ENCODE measurements around the gene MMADHC.

Gene MMADHC

DNA sequence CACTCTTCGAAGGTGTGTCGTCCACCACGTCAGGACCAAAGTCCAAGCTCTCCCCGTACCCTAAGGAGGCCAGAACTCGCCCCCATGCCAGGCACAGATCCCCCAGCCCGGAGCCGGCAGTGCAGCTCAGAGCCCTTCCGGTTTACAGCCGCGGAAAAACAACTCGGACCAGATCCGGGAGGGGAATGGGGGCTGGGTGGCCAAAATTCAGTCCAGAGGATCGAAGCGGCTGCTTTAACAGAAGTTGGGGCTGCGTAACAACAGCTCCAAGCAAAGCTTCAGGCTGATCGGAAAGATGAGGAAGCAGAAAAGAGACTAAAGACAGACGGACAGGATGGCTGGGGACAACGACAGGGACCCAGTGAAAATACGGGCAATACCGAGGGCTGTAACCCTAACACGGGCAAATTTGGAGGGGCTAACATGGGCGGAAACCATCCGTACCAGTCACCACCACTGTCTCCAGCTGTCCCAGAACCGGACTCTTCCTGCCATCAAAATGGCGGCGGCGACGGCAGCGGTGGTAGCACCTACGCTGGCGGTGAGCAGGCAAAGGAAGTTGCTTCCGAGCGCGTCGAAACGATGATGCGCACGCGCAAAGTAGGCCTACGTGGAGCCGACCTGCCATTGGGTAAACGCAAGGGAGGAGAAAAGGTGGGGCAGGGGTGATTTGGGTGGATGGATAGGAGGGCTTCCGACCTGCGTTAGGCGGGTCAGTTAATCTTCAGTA is at the start of gene MMADHC:
TSS of gene MMADHC (minus strand) at position 556 of the 730 bp plus-strand sequence. CDS start 678 bp downstream, outside the sequence.
- DNase-seq (ENCODE audit: low spot score) = peak; percentile 97

DNA sequence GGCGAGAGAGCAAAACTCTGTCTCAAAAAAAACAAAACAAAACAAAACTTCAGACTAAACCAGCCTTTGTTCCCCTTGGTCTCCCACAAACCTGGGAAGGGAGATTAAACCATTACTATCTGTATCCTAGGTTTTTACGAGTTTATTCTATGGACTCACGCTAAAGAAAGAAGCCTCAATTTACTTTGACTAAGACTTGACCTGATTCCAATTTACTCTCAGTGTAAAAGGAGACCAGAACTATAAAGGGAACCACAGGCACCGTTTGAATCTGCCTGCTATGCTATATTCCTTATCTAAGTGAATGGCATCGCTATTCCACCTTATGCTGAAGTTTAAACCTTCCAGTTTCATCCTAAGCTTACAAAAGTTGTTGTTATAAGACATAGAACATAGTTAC is 46.5 kb upstream of the MMADHC start:
- no peak for DNase-seq (ENCODE audit: low spot score)

DNA sequence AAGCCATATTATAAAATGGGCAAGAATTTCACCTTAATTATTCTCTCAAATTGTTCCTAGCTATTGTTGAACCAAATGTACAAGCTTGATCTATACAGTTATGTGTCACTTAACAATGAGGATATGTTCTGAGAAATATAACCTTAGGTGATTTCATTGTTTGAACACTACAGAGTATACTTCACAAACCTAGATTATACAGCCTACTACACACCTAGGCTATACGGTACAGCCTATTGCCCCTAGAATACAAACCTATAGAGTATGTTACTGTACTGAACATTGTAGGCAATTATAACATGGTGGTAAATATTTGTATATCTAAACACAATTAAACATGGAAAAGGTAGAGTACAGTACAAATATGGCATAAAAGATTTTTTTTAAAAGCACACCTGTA is 42.9 kb upstream of the MMADHC start:
- no peak for DNase-seq (ENCODE audit: low spot score)

DNA sequence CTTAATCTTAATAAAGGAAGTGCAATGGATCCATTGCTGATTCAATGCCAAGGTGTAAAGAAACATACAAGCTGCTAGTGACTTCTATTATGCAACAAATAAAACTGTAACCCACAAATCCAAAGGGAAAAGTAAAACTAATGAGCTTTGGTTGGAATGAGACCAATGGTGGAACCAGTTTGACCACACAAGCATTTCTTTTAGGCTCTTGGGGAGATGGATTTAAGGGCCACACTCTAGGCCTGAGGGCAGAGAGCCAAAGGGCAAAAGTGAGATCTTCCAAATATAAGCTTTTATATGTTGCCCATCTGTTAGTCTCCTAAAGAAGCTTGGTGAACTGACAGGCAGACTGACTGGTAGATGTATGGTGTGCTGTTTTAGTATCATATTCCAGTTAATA is 41.5 kb upstream of the MMADHC start:
- no peak for DNase-seq (ENCODE audit: low spot score)

DNA sequence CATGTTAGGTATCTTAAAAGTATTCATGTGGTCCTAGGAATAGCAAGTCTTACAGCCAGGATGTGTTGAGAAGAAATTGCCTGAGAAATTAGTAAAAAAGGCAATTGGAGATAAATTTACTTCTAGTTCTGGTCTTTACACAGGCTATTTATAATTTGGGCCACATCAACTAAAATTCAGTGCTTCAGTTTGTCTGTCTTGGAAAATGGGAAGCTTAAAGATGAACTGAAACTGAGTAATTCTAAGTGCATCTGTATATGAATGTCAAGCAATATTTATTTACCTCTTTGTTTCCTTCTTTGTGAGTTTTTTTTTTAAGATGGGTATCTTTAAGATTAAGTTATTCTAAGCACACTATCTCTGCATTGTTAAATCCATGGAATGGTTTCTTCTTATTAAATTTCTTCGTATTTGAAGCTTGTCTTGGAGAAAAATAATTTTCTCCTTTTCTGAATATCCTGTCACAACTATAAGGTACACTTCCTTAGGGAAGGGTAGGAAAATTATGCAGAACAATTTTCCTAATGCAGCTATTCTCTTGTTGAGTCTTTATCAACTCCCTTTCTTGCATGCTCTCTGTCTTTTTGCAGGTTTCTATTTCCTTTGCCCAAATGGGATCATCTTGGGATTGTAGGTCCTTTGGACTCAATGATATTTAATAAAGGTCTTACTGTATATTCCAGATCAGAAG is 39.7 kb upstream of the MMADHC start:
- DNase-seq (ENCODE audit: low spot score) = no peak

DNA sequence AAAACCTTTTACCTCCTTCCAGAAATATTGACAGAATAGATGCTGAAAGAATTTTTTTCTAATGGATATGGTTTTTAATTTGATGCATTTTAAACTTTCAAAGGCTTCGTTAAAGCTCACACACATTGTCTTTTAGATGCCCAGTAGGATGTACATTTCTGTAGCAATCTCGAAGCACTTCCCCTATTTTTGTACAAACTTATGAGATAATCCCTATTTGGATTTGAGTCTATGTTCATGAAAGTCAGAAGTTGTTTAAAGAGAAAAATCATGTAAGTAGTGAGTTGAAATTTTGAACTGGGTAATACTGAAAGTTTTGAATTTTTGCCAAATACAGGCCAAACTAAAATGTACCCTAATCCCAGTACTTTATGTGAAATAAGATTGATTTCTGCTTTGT is 38.1 kb upstream of the MMADHC start:
- no peak for DNase-seq (ENCODE audit: low spot score)

DNA sequence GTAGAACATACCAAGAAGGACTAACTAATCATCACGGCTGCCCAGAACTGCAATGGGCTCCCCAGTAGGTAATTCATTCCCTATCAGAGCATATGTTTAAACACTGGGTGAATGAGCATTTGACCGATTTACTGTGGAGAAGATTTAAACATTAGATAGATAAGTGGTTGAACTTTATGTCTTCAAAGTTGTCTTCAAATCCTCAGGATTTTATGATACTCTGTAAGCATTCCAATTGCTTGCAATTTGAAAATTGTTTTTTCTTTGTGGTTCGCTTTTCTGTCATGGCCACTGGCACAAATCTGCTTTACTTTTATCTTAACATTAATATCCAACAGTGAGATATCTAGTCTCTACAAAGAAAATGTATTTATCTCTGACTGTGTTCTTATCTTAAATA is 37.7 kb upstream of the MMADHC start:
- DNase-seq (ENCODE audit: low spot score) = no peak

DNA sequence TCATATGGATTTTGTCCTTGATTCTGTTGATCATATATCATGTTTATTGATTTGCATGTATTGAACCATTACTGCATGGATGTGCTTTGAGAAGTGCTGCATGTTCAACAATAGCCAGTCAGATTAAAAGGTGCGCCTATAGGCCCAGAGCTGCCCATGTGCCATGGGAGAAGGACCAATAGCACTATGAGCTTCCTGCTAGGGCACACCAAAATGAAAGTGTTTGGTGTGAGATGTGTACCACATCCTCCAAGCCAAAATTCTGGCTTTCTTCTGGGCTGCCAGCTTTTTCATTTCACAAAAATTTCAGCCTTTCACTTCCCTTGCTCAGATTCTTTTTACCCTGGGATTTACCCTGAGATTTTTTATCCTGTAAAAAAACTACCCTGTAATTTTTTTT is 34.8 kb upstream of the MMADHC start:
- DNase-seq (ENCODE audit: low spot score) = peak; percentile 8

DNA sequence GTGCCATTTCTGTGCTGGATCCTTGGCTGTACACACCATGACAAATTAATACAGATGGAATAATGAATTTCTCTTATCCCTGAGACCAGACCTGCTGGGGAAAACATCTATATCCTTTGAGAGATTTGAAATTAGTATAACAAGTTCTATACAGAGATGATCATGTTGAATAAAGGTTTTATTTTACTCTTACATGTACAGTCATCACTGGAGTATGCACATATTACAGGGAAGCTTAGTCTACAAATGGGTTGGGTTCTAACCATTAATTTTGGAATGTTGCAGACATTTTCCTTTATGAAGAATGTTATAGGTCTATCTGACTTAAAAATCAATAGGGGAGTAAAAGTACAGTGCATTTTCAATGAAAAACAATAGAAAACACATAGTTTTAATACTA is 29.9 kb upstream of the MMADHC start:
- no peak for DNase-seq (ENCODE audit: low spot score)

DNA sequence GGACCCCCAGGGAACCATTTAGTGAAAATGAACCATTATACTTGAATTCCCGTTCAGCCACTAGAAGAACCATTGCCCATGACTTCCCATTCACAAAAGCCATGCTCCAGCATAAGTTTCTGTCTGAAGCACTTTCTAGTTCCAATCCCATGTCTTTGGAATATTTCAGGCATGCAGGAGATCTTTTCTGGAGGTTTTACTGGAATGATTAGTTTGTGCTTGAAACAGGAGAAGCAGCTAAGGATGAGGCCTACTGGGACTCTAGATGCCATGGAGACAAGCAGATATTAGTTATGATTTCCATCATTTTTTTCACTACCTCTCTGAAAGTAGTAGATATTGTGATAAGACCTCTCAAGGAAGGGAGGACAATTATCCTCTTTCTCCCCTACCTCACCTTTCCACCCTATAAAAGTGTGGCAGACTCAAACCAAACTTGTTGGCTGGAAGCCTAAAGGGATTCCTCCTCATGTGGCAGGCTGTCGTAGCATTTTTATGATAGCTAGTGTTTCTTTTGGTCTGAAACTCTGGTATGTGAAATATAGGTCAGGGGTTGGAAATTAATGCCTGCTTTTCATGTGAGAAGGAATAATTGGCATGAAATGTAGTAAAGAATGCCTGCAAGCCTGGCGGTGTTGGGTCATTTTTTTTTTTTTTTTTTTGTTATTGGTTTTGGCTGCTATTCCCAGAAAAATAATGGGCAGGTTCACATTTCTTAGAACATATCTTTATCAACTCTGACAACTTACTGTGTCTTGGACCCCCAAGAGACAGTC is 29.3 kb upstream of the MMADHC start:
- no peak for DNase-seq (ENCODE audit: low spot score)

DNA sequence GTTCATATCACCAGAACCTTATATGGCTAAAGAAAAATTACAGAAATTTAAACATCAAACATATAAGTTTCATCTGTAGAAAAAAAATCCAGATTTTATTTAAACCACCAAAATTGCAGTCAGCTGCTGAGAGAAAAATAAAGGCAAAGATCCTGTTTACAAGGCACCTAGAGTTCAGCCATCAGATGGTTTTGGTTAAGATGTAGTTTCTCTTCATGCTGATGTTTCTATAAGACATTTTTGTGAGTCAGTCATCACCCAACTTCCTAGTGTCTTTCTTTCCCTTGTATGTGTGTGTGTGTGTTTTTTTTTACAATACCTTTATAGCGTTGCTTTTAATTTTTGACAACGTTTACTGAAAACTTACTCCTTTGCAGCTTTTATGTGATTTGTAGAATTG is 26.1 kb upstream of the MMADHC start:
- peak; percentile 17 for DNase-seq (ENCODE audit: low spot score)

DNA sequence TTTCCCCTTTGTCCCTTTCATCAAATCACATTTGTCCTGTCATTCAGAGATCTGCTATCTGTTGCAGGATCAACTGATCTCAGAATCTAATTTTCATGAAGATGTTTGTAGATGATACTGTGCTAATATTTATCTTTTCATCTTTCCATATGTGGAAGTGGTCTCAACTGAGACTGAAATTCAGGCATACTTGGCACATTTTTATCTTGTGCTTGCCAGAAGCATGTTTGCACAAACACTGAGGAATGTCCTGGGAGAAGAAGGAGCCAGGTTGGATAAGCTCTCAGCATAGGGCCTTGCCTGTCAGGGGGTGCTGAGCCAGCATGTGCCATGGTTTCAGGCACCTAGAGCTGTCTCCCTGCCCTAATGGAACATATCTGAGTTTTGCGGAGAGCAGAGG is 24.5 kb upstream of the MMADHC start:
- peak; percentile 13 for DNase-seq (ENCODE audit: low spot score)

DNA sequence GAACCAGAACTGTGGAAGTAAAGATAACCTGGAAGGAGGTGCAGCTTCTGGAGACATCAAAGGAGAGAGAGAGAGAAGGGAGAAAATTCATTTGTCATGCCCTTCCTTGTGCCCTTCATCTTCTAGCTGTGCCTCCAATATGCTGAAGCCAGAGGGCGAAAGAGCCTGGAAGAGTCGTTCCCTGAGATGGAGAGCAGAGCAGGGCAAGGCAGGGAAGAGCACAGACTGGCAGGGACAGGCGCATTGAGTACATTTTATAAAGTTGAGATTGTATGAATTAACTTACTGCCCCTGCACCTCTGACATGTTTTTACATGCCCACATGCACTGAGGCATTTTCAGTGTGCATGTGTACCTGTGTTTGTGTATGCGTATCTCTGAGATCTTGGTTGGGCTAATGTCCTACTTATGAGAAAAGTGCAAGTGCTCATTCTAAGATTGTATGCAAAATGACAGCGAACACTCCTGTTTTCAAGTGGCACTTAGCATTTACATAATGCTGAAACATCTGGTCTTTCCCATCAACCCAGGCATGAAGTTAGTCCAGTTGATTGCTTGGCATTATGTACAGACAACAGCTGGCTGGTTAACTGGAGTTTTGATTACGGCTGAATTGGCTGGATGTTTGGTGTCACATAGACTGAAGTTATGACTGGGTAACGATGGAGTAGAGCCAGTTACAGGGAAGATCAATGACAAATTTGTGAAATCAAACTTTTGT is 23.7 kb upstream of the MMADHC start:
- DNase-seq (ENCODE audit: low spot score) = peak; percentile 9

DNA sequence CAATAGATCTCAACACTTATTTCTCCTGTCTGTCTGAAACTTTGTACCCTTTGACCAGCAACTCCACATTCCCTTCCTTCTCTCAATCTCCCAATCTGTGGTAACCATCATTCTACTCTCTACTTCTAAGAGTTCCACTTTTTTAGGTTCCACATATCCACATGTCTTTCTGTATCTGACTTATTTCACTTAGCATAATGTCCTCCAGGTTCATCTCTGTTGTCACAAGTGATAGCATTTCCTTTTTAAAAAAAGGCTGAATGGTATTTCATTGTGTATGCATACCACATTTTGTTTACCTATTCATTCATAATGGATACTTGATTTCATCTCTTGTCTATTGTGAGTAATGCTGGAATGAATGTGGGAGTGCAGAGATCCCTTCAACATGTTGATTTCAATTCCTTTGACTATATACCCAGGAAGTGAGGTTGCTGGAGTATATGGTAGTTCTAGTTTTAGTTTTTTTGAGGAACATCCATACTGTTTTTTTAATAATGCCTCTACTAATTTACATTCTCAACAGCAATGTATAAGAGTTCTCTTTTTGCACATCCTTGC is 18.8 kb upstream of the MMADHC start:
- DNase-seq (ENCODE audit: low spot score) = no peak

DNA sequence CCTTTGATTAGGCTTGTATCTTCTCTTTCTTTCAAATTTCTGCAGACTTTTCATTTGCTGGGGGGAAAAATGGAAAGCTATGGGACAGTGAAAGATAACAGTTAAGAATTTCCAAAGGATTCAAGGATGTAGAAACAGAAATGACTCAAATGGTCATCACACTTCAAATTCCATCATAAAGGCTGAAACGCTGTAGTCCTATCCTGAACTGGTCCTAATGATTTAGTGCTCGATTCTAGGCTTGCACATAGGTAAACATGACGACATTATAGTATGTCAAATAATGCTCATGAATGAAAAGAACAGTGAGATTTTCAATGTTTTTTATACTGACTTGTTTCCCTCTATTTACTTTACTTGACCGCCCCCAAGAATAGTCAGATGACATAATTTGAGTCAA is 15.7 kb upstream of the MMADHC start:
- DNase-seq (ENCODE audit: low spot score) = no peak

DNA sequence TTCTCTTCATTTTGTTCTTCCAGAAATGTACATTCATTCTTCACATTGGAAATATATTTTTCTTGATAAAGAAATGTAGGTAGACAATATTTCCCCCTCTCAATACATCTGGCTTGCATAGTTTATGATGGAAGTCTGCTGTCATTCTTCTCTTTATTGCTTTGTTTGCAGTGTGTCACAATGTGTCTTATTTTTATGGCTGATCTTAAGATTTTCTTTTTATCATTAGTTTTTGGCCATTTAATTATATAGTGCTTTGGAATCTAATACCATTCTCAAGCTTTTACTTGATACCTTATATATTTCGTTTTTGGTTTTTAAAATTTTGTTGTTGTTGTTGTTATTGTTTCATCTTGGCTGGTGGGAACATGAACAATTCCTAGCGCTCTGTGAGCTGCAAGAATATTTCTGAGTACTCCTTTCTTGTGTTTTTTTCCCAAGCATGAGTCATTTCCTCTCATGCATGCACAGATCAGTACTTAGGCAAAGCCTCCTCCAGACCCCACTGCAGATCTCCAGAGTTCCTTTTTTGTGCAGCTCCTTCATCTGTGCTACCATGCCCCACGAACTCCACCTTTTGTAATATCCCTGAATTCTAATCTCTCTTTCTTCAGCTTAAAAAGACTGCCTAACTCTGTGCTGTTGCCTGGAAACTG is 13.7 kb upstream of the MMADHC start:
- peak; percentile 13 for DNase-seq (ENCODE audit: low spot score)

DNA sequence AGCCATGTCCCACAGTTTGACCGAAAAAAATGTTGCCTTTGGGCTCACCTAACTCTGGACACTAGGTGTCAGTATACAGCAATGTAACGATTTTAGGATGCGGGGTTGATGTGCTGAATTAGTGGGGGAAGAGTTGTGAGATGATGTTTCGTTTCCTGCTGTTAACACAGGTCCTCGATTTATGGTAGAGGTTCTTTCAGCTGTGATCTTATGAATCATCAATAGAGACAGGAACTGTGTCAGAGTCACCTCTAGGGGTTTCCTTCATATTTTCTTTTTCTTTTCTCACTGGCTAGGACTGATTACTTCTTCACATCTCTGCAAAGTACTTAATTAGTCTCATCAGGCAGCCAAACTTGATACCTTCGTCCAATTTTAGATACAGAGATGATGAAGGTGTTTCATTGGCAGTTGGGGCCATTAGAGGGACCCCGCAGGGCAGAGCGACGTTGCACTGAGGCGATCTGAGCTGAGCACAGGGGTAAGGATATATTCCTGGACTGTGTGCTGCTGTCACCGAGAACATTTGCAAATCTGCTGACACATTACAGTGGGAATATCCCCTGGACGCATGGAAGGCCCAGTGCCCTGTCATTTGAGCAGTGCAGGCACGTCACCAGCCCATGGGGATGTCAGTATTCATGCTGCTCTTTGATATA is 10.2 kb upstream of the MMADHC start:
- DNase-seq (ENCODE audit: low spot score) = peak; percentile 79

DNA sequence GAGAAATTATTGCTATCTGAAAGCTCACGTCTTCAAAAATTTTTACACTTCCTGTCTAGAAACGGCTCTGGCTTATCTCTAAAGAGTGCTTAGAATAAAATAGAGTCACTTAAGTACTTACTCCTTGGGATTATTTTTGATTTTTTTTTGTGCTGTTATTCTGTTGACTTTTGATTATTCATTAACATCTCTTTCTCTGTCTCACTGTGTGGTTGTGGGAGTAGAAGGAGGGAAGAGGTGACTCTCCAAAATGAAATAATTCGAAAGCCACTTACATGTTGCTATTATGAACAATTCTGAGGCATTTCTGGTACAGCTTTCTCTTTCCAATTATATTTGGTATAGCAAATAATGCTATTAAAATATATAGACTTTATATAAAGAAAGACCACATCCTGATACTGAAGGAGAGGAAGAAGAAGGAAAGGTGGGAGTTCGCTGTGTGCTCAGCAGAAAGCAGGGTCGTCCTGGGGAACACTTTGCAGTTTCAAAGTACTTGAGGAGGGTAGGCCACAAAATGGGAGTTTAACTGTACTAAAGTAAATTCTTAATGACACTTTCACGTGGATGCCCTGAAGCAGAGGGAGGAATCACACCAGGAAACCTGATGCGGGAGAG is 9.6 kb upstream of the MMADHC start:
- DNase-seq (ENCODE audit: low spot score) = no peak

DNA sequence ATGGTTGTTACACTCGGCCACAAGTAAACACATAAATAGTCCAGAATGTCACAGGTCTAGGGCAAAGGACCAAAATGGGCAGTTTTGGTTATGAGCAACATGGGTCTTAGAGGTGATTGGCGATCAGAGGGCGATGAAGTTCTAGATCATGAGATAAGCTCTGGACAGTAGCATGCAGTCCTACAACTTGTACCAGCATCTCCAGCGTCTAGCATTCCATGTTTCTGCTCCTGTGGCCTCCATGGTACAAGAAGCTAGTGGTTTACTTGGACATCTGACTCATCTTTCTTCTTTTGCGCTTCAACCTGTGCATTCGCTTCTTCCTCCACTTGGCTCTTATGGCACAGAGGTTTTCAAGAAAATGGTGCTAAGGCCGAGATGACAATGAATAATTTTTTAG is 8.9 kb upstream of the MMADHC start:
- no peak for DNase-seq (ENCODE audit: low spot score)

Data from AG20443 (cell line).